Stimulated activated CD8-positive, alpha-beta memory T cell treated with anti-CD3 and anti-CD28 coated beads, Interleukin-2, amount 100 ng/mL, for 48 hours (primary cell): ENCODE data around the gene LDHB.
"Not testable (repeated sequence)": the region's sequence is repeated elsewhere in the genome, so short reads cannot be mapped to it uniquely, and the experiment has no call there.

Experiments used
- DNase-seq, 2 donors: peaks; one replicate each; pipeline ENCODE4 v3.0.0-alpha.2; 2020; ENCODE audit warnings: low read depth in 2 of 2

Gene LDHB

DNA sequence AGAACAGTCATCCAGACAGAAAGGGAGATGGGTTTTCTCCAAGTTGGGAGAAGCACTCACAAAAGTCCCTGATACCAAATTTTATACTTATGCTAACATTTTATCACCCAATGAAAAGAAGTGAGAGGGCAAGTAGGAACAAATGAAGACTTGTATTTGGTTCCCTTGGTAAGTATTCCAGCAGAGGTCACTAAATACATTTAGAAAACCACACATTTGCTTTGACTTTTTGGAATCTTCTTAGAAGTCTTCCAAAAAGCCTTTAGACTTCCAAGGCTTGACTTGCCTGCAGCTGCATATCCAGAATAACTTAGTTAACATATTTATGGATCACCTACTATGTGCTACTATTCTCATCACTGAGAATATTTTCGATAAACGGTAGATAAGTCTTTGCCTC, 49.9 kb downstream of the LDHB start:
- DNase-seq, result no peak

DNA sequence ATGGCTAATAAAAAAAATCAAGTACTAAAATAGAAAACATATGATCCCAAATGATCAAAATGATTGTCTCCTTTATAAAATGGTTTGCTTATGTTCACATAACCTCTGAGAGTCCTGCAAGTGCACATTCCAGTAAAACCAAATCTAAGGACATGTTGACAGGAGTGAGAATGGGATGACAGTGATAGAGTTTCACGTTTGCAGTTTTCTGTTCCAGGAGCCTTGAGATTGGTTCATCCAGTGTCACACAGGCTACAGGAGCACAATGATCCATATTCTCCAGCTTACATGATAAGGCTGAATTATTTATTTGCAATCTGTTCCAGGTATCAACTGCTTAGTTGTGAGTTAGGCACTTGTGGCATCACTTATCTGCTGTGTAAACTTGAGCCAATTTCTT, 51.5 kb downstream of the LDHB start:
- DNase-seq, result no peak

DNA sequence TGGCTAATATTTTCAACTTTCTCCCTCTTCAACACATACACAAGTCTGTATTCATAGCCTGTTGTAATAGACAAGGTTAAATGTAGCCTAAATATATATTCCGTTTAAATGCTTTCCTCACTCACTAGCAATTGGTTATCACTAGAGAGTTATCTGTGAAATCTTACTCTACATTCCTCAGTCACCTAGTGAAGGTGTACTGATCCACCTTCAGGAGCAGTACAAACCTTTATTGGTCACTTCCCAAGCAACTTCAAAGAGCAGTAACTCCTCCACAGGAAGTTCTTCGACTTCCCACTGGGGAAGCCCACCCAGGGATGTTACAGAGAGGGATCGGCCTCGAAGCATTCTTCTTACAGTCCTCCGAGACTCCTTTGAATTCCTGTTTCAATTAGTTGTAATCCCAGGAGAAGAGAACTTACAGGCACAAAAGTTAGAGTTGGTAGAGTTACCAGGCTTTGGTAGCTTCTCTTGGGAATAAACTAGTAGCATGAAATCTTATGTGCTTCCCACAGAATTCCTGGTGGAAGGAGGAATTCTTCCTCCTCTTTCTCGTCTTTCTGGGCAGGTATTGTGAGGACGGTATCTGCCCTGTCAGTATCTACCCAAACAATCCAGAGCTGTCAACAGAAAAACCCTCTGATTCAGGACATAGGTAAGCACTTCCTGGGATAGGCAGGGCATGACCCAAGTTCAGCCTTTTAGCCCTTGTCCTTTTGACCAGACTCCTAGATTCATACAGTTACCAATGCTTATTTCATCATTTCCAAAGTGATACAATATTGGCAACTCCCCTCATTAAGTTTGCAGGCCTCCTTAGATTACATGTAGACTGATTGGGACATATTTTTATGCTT, 53.2 kb downstream of the LDHB start, which contains the start of gene GYS2:
GYS2 (minus strand) TSS at position 603 of the 857 bp plus-strand sequence; CDS start at position 348, 255 bp downstream.
- no peak for DNase-seq

DNA sequence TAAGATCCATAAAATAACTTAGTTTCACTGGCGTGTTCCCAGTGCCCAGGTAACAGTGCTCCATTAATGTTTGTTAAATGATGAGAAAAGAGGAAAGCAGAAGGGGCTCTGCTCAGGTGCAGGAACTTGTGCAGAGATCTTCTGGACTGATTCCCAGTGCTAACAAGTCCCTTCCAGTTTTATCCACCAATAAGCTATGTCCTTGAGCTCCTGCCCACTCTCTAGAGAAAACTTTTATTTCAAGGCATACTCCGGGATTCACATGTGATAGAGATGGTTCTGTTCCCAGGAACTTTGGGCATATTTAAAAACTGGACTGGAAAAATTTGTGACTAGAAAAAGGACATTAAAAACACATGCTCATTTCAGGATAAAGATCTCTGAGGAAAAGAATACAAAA, 54.9 kb downstream of the LDHB start:
- DNase-seq, result no peak

DNA sequence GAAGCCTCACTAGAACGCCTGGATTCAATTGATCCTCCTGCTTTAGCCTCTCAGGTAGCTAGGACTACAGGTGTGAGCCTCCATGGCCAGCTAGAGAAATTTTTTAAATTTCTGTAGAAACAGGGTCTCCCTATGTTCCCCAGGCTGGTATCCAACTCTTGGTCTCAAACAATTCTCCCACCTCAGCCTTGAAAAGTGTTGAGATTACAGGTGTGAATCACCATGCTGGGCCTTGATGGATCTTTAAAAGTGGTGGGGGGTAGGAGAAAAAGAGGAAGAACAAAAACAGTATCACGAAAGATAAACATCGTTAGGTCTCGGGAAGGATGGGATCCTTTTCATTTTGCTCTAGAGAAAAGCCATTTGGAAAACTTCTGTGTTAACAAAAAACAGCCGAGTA, 57.4 kb downstream of the LDHB start:
- no peak for DNase-seq

DNA sequence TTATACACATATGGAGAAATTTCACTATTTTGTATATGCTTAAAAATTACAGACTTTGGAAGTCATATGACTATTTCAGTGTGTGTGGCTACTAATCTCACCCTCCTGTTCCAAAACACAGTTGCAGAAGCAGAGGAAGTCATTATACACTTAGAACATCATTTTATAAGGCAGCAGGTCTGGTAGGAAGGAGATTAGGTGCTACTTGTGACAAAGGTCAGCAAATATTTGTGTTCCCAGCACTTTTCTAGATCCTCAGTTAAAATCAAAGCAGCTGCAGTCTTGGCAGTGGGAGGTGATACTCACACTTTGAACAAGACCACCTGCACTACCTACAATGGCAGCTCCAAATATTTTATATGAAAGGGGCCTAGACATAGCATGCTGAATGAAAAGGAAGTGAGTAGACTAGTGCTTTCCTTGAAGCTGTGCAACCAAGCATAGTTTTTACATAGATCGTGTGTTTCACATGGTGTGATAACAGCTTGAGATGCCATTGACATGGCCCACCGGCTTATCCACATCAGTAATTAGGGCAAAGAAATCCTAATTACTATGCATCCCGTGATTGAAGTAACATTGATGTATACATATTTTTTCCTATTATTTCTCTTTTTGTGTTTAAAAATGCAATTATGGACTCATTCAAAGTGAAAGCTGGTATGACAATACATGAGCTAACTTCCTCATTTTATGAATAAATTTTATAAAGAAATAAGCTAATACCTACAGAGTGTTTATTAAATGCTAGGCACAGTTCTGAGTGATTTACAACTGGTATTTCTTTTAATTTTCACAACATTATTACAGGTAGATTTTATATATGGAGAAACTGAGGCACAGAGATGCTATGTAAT, 58.3 kb downstream of the LDHB start:
- DNase-seq, result no peak

DNA sequence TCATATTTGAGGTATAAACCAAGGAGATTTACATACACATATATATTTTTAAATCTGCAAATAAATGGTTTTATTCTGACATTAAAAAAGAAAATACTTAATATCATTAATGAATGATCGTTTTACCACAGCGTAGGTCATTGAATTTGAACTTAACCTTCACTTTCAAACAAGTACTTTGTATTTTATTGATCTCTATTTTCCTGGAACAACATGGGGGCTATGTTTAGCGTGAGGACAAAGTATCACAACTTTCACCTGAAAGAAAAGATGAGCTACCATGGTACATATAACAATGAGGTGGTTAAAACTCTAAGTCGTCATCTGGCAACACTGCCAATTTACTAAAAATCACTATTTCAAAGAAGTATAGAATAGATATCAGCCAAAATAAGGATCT, 59.0 kb downstream of the LDHB start:
- no peak for DNase-seq

DNA sequence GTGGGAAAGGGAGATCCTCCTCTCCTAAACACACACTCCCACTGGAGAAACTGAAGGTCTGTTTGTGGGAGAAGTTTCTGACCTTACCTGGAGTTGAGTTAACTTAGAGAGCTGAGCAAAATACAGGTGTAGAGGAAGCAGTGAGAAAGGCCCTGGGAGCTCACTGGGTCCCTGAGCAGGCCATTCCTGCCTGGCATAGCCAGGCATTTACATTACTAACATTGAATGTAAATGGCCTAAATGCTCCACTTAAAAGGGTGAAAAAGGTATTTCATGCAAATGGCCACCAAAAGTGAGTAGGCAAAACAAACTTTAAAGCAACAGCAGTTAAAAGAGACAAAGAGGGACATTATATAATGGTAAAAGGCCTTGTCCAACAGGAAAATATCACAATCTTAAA, 62.3 kb downstream of the LDHB start:
- DNase-seq, result not testable (repeated sequence)

DNA sequence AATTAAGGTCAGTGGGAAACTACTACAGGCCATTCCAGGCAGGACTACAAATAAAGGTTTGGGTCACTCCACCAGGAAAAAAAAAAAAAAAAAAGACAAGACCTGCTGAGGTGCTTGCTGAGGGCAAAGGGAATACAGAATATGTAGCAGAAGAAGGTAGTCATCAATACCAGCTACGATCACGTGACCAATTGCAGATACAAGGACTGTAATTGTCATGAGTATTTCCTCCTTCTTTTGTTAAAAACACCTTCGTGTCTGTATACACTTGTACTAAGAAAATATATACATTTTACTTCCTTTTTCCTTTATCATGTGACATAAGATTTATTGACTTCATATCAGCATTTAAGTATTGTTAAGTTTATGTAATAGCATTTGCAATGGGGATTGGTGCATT, 72.2 kb downstream of the LDHB start:
- no peak for DNase-seq
